Right lobe of liver (tissue), 6 donors: ENCODE data around the gene TEDC1. TPM values are rescaled to one million over a fixed set of nuclear protein-coding genes. Genes with fewer than 3 reads are reported as not detected.
A peak's percentile ranks its signal among the peaks of the same experiment; 100 is the strongest.

Experiments
- ATAC-seq, 4 donors: fragments of 200-7000 bp; cut with Tn5 transposase; one replicate each; pipeline ENCODE4 v1.9.1; 2020; ENCODE audit warnings: mild to moderate bottlenecking in 4 of 4, moderate library complexity in 4 of 4
- DNase-seq, 3 donors: peaks; one replicate each; pipeline ENCODE4 v3.0.0-alpha.2; 2020
- H3K27ac ChIP-seq, 3 donors: fragments of 200-600 bp; one replicate each; pipeline ENCODE4 v1.8.0; 2022
- H3K27me3 ChIP-seq, 2 donors: fragments of 200-600 bp; one replicate each; pipeline ENCODE4 v1.8.0; 2022
- H3K36me3 ChIP-seq, 4 donors: fragments of 200-600 bp; sonication (generic) in 1 of 4; one replicate each; pipeline versions ENCODE4 v1.5.1 to v1.8.0; 2017 to 2022; ENCODE audit warnings: control low read depth in 1 of 4
- H3K4me1 ChIP-seq, 4 donors: fragments of 200-600 bp; sonication (generic) in 1 of 4; one replicate each; pipeline versions ENCODE4 v1.5.1 to v1.8.0; 2017 to 2022; ENCODE audit warnings: control low read depth in 1 of 4
- H3K4me3 ChIP-seq, 3 donors: fragments of 200-600 bp; one replicate each; pipeline ENCODE4 v1.8.0; 2022
- H3K9me3 ChIP-seq, 4 donors: fragments of 200-600 bp; sonication (generic) in 1 of 4; one replicate each; pipeline versions ENCODE4 v1.5.1 to v1.8.0; 2017 to 2022; ENCODE audit warnings: control low read depth in 1 of 4
- CTCF ChIP-seq, 4 donors: fragments of 200-600 bp in 3 of 4; fragments of 450-650 bp in 1 of 4; IDR thresholded peaks; one replicate each; pipeline versions ENCODE4 v1.5.1 to v1.8.0; 2016 to 2022; ENCODE audit warnings: antibody characterized with exemption in 4 of 4, mild to moderate bottlenecking in 2 of 4
- POLR2A ChIP-seq: fragments of 450-650 bp; IDR thresholded peaks from one replicate; pipeline ENCODE4 v1.6.1; 2017; ENCODE audit warnings: antibody characterized with exemption, mild to moderate bottlenecking
- WGBS: methylation state at CpG from one replicate; pipeline ENCODE4 v1.1.6; 2018; ENCODE audit warnings: low coverage, low lambda C conversion rate; ENCODE audit not compliant: insufficient coverage; ENCODE audit errors: missing lambda C conversion rate; 5-methylcytosine and 5-hydroxymethylcytosine counted together
- intact Hi-C, 2 donors: fragments of 100-400 bp; cut with DNase I; formaldehyde crosslinking; loops; one replicate each; pipeline versions ENCODE4 v1.11.2 to v1.14.1; 2022
- total RNA-seq, 6 experiments: library from RNA; depleted of rRNA in 2 of 6; stranded (reverse); fragments of >200 nt in 2 of 6; fragmentation: NEBNext Ultra II Directional in 3 of 6; extraction: Animal tissue kit (Norgen Biotek cat#: 25700) in 3 of 6; gene quantifications; one replicate each; pipeline versions ENCODE4 v1.1.0 to v1.2.4, GENCODE V29; 2016 to 2023
- donor health status: DM: no; HTN: yes; CAD: no.
- donor health status: DM: no; HTN: no; CAD: no.
- donor health status: DM: no; HTN: no; CAD: no.
- donor health status: DM: no; HTN: yes; CAD: no.
- donor health status: DM: no; HTN: yes; CAD: no.

Gene TEDC1
- total RNA-seq, 6 experiments from 2014 or later = 2.2 to 8.1 (median 3.9) TPM

DNA sequence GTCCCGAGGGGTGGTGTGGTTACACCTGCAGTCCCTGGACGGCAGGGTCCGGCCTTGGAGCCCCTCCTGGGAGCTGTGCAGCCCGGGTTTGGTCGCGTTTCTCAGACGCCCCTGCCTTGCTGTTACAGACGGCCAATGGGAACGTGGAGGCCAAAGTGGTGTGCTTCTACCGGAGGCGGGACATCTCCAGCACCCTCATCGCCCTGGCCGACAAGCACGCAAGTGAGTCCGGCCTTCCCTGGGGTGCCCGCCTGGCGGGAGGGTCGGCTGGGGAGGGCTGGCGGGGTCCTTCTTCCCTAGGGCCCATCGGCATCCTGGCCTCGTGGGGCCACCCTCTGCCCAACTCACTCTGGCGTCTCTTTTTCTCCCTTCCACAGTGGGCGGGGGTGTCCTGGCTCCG lies 45.8 kb upstream of the TEDC1 start:
- no peak overlapping the region for H3K27ac ChIP-seq
- no peaks in the 10 kb centered on the region for H3K4me1 ChIP-seq
- TF ChIP-seq POLR2A = no peak
- no peak for TF ChIP-seq CTCF (IDR thresholded peaks at IDR 0.05)
- intact Hi-C loops = no loop called here
- no peak overlapping the region for H3K4me3 ChIP-seq
- DNase-seq (peak in 1 of 3 donors; percentile 50), ATAC-seq (no peak)
- no peaks in the 10 kb centered on the region for H3K9me3 ChIP-seq
- no peaks in the 10 kb centered on the region for H3K27me3 ChIP-seq
- H3K36me3 ChIP-seq = peaks cover 0 to 3% (median 0%) of the 10 kb centered on the region in 4 donors
- WGBS = no CpG with 5 or more reads among the region's 24 CpGs

GRCh38 chr14:105445901-105446845 lies 44.9 kb upstream of the TEDC1 start:
- ATAC-seq (no peak), DNase-seq (no peak)
- no peak for TF ChIP-seq CTCF (IDR thresholded peaks at IDR 0.05)
- no peak for TF ChIP-seq POLR2A
- Histone ChIP-seq H3K4me3 (no peak overlapping the region), H3K36me3 (peaks cover 0 to 5% (median 0%) of the 10 kb centered on the region in 4 donors), H3K27ac (no peak overlapping the region), H3K27me3 (no peaks in the 10 kb centered on the region), H3K9me3 (no peaks in the 10 kb centered on the region), H3K4me1 (no peaks in the 10 kb centered on the region)
- intact Hi-C loops = no loop called here
- WGBS = 80% methylated on average over 2 of the region's 26 CpGs

DNA sequence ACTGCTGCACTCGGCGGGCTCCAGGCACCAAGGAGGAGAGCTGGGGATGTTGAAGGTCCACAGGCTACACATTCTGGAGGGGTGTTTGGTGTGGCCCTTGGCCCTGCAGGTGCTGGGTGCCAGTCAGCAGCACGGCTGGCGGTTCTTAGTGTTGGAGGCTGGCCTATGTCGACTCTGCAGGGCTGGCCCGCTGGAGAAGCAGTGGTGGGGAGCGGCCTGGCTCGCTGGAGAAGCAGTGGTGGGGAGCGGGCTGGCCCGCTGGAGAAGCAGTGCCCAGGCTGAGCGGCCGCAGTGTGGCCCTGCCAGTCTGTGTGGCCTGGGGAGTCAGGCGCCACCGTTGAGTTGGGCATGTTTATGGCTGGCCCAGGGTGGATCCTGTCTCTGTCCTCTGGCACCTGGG lies 44.1 kb upstream of the TEDC1 start:
- no peak for ATAC-seq
- no CpG with 5 or more reads among the region's 14 CpGs for WGBS
- Histone ChIP-seq H3K4me1 (no peaks in the 10 kb centered on the region), H3K27me3 (no peaks in the 10 kb centered on the region), H3K36me3 (peaks cover 0 to 6% (median 0%) of the 10 kb centered on the region in 4 donors), H3K9me3 (no peaks in the 10 kb centered on the region), H3K4me3 (no peak overlapping the region), H3K27ac (no peak overlapping the region)
- peak in 1 of 3 donors; percentile 50 for DNase-seq
- TF ChIP-seq CTCF (IDR thresholded peaks at IDR 0.05) (no peak), POLR2A (no peak)
- intact Hi-C loops = no loop called here

- H3K27ac ChIP-seq = no peak overlapping the region
- TF ChIP-seq CTCF (IDR thresholded peaks at IDR 0.05) = no peak
- TF ChIP-seq POLR2A = no peak
- ATAC-seq = peak in 1 of 4 donors; percentile 6
- H3K4me3 ChIP-seq = no peak overlapping the region
- H3K27me3 ChIP-seq = no peaks in the 10 kb centered on the region
- intact Hi-C loops = no loop called here
- no peaks in the 10 kb centered on the region for H3K4me1 ChIP-seq
- H3K9me3 ChIP-seq = no peaks in the 10 kb centered on the region
- peaks cover 0 to 10% (median 0%) of the 10 kb centered on the region in 4 donors for H3K36me3 ChIP-seq
- peak in 1 of 3 donors; percentile 52 for DNase-seq
- WGBS = 79% methylated on average over 4 of the region's 31 CpGs
These were observed 43.1 kb upstream of the TEDC1 start for GRCh38 chr14:105447651-105448640.
